D341Med (cell line): ENCODE measurements around the gene ROBO1.

Source experiments
- DNase-seq: peaks from one replicate; pipeline ENCODE4 v3.0.0; 2012; ENCODE audit warnings: low spot score

The ROBO1 gene

DNA sequence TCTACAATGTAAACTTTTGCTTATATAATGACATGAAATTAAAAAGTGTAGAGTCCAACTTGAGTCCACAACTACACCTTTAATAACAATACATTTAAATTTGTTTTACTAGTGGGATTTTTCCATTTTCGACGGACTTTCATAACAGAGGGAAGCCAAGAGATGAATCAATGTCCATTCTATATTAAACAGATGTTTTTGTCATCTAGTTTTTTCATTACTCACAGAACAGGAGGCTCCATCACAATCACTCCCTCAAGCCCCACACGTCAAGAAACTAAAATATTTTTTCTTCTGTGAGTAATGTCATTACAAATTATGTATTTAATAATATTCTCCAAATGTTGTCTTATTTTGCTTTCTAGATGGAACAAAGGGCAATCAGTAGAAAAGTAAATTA lies 932.9 kb downstream of the ROBO1 start:
- DNase-seq = no peak

DNA sequence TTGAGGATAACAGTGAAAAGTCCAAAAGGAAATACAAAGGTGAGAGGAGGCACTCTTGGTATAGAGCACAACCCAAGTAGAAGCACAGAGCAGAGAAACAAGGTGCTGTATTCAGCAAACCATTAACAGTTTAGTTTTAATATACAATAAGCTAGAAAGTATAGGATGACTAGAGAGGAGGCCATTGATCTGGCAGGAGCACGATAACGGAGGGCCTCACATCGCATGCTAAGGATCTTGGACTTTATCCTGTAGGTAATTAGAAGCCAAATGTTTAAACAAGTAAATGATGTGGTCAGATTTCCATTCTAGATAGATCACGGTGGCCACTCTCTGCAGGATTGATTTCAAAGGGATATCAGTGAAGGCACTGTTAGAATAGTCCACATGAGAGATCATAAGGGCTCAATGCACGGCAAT lies 935.0 kb downstream of the ROBO1 start:
- no peak for DNase-seq

GRCh38 chr3:78831446-78831972 lies 936.3 kb downstream of the ROBO1 start:
- no peak for DNase-seq

GRCh38 chr3:78830470-78830869 lies 937.3 kb downstream of the ROBO1 start:
- no peak for DNase-seq

- DNase-seq = no peak
Observed at GRCh38 chr3:78827618-78828017, 940.2 kb downstream of the ROBO1 start.

DNA sequence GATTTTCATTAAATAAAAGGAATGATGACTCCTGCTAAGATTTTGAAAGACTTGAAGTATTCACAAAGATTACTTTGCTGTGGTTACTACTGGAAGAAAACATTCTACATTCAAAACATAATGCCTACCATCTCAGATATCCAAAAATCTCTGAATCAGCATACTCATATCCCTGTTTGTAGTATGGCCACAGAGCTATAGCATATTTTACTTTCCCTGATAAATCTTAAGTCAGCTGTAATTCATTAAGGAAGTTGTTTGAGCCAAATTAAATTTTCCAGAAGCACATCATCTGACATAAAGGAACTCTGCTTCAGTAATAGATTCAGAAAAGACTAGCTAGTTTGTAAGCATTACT lies 942.0 kb downstream of the ROBO1 start:
- no peak for DNase-seq

DNA sequence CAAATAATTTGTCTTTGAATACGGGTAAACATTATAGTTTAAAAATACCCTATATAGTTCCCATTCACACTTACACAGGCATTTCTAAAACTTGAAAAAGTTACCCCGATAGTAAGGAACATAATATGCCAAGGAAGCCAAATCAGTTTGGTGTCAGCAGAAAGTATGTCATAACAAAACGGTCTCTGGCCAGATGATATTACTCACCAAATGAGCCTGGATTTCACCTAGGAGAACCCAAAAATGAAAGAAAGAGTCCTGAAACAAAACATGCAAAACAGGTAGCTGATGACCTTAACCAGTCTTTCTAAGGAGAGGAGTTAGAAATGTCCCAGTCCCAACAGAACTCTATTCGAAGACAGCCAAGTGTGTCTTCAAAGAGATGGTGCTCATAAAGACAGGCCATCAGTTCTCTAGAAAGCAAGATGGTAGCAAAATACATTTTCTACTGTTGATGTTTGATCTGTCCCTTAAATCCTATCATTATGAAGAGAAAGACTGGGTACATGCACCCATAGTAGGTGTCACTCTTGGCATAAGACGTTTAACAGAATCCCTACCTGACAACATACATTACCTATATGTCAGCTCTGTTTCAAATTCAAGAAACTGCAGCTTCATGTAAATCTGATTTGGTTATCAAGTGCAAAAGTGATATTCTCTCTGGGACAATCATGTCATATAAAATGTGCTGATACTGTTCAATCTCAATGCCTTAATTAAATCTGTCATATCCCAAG lies 942.5 kb downstream of the ROBO1 start:
- DNase-seq = no peak

DNA sequence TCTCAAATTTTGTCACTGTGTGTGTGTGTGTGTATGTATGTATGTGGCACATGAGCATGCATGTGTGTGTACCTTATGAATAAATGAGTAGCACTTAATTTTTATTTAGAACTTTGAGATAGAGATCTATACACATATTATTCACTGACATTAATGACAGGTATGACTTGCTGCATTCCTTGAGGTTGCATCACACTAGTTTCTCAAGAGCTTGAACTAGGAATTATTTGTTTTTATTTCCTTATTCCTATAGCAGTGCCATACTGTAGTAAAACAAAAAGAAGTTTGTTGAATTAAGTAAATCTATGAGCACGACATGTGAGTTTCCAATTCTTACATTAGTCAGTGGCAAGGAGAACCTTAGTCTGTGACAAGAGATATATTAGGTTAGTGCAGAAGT lies 943.9 kb downstream of the ROBO1 start:
- DNase-seq = no peak

- no peak for DNase-seq
Observed at GRCh38 chr3:78823434-78823833, 944.4 kb downstream of the ROBO1 start.

- DNase-seq = no peak
Observed at GRCh38 chr3:78822726-78823125, 945.1 kb downstream of the ROBO1 start.

- no peak for DNase-seq
Observed at GRCh38 chr3:78820542-78820941, 947.3 kb downstream of the ROBO1 start.

DNA sequence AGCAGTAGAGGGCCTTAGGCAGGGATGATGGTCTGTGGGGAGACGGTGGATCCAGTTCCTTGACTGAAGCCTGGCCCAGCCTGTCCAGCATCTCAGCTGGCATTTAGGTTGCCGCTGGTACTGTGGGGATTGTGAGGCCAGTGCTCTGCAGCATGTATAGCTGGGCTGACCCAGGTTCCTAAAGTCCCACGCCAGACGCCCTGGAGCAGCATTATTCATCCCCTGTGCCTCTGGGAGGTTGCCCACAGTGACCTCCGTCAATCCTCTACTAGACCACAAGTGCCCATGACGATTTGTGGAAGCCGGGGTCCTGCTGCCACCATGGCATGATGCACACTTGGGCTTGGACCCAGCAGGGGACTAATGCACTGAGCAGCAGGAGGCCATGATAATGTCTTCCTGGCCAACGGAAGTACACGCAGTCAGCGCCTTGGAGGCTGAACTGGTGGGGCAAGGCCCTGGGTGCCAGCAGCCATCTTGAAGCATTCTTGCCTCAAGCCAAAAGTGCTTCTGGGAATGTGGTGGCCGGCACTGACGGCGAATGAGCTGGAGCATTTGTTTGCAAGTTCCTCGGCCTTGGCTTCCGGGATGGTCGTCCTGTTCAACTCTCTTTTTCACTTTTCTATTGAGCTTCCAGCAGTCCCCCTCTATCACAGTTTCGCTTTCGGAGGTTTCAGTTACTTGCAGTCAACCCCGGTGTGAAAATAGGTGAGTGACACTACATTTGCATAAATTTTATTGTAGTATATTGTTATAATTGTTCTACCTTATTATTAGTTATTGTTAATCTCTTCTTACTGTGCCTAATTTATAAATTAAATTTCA lies 949.4 kb downstream of the ROBO1 start:
- no peak for DNase-seq

- DNase-seq = no peak
Observed at GRCh38 chr3:78814893-78815562, 952.8 kb downstream of the ROBO1 start.

DNA sequence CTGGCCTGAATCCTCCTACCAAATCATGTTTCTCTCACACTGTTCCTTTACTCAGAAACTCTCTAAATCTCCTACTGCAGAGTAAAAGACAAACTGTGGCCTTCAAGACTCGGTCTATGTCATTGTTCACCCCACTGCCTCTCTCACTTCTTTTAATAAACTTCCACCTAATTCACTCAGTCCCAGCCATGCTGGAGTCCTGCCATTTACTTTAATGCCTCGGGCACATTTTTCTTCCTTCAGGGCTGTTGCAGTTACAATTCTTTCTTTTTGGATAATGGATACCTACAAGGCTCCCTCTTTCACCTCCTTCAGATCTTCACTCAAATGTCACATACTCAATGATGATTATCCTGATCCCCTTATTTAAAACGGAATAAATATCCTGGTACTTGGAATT lies 955.6 kb downstream of the ROBO1 start:
- DNase-seq = no peak

- DNase-seq = no peak
Observed at GRCh38 chr3:78809966-78810365, 957.8 kb downstream of the ROBO1 start.

- no peak for DNase-seq
Observed at GRCh38 chr3:78804251-78805037, 963.4 kb downstream of the ROBO1 start.

DNA sequence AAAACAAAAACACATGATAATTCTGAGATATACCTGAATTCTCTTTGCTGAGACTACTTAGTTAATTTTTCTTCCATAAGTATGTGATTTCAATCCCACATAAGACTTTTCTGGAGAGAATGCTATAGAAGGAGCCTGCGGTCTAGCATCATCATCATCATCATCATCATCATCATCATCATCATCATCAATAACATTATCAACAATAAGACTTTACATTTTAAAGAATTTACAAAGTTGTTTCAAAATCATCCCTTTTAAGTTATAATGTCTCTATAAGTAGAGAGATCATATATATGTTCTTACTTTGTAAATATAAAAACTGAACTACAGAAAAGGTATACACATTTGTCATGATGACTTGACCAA lies 965.3 kb downstream of the ROBO1 start:
- DNase-seq = no peak

DNA sequence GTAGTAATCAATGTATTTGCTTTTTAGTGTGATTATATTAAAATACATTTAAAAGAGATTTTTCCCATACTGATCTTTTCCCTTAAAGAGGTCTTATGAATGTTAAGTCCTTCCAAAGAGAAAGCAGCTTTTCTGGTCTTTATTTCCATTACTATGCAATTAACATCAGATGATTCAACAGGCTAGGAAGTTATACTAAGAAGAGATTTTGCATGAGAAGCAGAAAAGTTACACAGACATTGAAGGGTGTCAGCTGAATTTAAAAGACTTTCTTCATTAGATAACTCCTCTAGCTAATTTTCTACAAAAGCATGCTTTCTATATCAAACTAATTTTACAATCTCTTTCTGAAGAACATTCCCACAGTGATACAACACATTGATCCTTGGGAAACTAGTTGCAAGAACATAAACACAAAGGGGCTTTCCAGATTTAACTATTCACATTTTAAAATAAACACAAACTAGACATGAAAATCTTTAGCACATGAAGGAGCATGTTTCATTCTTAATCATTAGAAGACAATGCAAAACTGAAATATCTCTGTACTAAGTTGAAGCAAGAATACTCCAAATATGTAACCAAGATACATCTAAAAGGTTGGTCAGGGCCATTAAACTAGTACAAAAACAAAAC lies 965.8 kb downstream of the ROBO1 start:
- DNase-seq = no peak

DNA sequence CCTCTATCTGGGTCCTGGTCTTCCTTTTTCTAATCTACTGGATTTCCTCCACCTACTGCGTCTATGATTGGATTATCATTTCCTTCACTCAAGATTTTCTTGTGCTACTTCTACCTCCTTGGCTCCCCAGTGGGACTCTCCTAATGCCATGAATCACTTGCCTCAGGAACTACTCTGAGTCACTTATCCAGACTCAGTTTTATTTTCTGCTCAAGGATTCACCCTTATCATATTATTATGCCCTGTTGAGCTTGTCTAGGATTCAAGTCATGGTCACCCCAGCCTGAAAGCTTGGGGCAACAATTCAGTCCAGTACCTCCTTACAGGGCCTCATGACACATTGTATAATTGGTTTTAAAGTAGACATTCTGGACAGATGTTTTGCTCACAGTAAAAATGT lies 968.1 kb downstream of the ROBO1 start:
- no peak for DNase-seq

- DNase-seq = no peak
Observed at GRCh38 chr3:78798266-78798832, 969.4 kb downstream of the ROBO1 start.

DNA sequence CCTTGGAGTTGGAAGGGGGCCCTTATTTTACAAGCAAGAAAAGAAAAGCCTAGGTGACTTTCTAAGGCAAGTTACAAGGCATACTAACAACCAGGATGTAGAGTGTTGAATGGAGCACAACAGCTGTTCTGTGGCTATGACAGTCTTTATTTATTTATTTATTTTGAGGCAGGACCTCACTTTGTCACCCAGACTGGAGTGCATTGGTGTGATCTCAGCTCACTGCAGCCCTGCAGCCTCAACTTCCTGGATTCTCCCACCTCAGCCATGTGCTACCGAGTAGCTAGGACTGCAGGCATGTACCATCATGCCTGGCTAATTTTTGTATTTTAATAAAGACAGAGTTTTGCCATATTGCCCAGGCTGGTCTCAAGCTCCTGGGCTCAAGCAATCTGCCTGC lies 973.4 kb downstream of the ROBO1 start:
- no peak for DNase-seq
